HCT116 (cell line): ENCODE measurements around the gene ATF7IP. TPM values are rescaled to one million over a fixed set of nuclear protein-coding genes. Genes with fewer than 3 reads are reported as not detected.

ENCODE experiments used
- ATAC-seq: fragments of 200-7000 bp; cut with Tn5 transposase; 2 replicates; pipeline ENCODE4 v1.9.1; 2020; ENCODE audit warnings: mild to moderate bottlenecking, moderate library complexity
- BruUV-seq: library from RNA; stranded (reverse); fragments of 400-500 nt; replicated peaks from 2 replicates; lab custom pipeline; 2021; lab: Mats Ljungman, UMichigan
- CTCF ChIA-PET: fragments of 300-600 bp; sonication (Branson Sonifier 250); formaldehyde crosslinking; loops from one replicate; lab custom pipeline; 2021; ENCODE audit warnings: antibody characterized with exemption; lab: Charles Lee
- POLR2A ChIA-PET: fragments of 300-600, 350-600 bp; sonication (Branson Sonifier 250); formaldehyde crosslinking; loops from one replicate; lab custom pipeline; 2021; ENCODE audit warnings: antibody characterized with exemption; lab: Charles Lee
- RAD21 ChIA-PET, 2 experiments: fragments of 300-600 bp; sonication (Branson Sonifier 250); formaldehyde crosslinking; loops; one replicate each; lab custom pipeline; 2023; ENCODE audit warnings: low total read pairs in 2 of 2; ENCODE audit not compliant: uncharacterized antibody in 2 of 2, unreplicated experiment in 2 of 2, low non-redundant PET in 1 of 2; lab: Charles Lee
- DNase-seq: peaks from one replicate; pipeline ENCODE4 v3.0.0-alpha.2; 2010; ENCODE audit warnings: low read depth, low spot score
- H2AFZ ChIP-seq: fragments of 200-600 bp; shearing (Covaris generic), sonication (generic); 2 replicates; pipeline ENCODE4 v1.6.1; 2017; ENCODE audit warnings: low read depth, mixed run types, mixed read lengths, antibody characterized with exemption, low read length; ENCODE audit not compliant: poor library complexity, severe bottlenecking
- H3K27ac ChIP-seq: 2 replicates; pipeline ENCODE4 v1.5.1; 2012; ENCODE audit warnings: low read depth, low read length
- H3K27me3 ChIP-seq: fragments of 200-600 bp; sonication (generic); 2 replicates; pipeline ENCODE4 v1.6.1; 2016; ENCODE audit warnings: mixed run types, low read length, mixed read lengths; ENCODE audit not compliant: insufficient read depth
- H3K36me3 ChIP-seq, 2 experiments: fragments of 200-500 bp in 1 of 2; fragments of 200-600 bp in 1 of 2; sonication (Bioruptor generic) in 1 of 2; sonication (generic) in 1 of 2; 2 replicates each; pipeline versions ENCODE4 v1.5.1 to v1.6.1; 2014 to 2016; ENCODE audit warnings: low read length in 2 of 2, inconsistent platforms in 1 of 2, mixed read lengths in 1 of 2, mixed run types in 1 of 2; ENCODE audit not compliant: insufficient read depth in 2 of 2, control insufficient read depth in 1 of 2
- H3K4me1 ChIP-seq, 2 experiments: fragments of 200-600 bp in 1 of 2; sonication (generic) in 1 of 2; 2 replicates each; pipeline versions ENCODE4 v1.5.1 to v1.6.1; 2012 to 2017; ENCODE audit warnings: low read length in 2 of 2, inconsistent platforms in 1 of 2, mild to moderate bottlenecking in 1 of 2, mixed read lengths in 1 of 2, mixed run types in 1 of 2, moderate library complexity in 1 of 2; ENCODE audit not compliant: insufficient read depth in 2 of 2, control insufficient read depth in 1 of 2
- H3K4me2 ChIP-seq: fragments of 200-600 bp; sonication (generic); 2 replicates; pipeline ENCODE4 v1.6.1; 2017; ENCODE audit warnings: mixed run types, low read length, mixed read lengths
- H3K4me3 ChIP-seq, 2 experiments: fragments of 200-600 bp in 1 of 2; sonication (generic) in 1 of 2; replicated peaks in 1 of 2; 2 replicates each; pipeline ENCODE4 v1.5.1; 2011 to 2016; ENCODE audit warnings: low read length in 2 of 2, control low read depth in 1 of 2, low read depth in 1 of 2, mild to moderate bottlenecking in 1 of 2, mixed read lengths in 1 of 2, mixed run types in 1 of 2
- H3K79me2 ChIP-seq: fragments of 200-600 bp; sonication (generic); 2 replicates; pipeline ENCODE4 v1.6.1; 2017; ENCODE audit warnings: mild to moderate bottlenecking, mixed run types, low read length, moderate library complexity, mixed read lengths; ENCODE audit not compliant: insufficient read depth
- H3K9ac ChIP-seq: fragments of 200-600 bp; sonication (generic); 2 replicates; pipeline ENCODE4 v1.6.1; 2016; ENCODE audit warnings: low read length, mixed read lengths
- H3K9me2 ChIP-seq: fragments of 200-600 bp; sonication (generic), shearing (Covaris generic); 2 replicates; pipeline ENCODE4 v1.6.1; 2017; ENCODE audit warnings: mixed run types, mild to moderate bottlenecking, moderate library complexity; ENCODE audit not compliant: insufficient read depth
- H3K9me3 ChIP-seq, 2 experiments: fragments of 200-500 bp in 1 of 2; fragments of 200-600 bp in 1 of 2; sonication (Bioruptor generic) in 1 of 2; sonication (generic) in 1 of 2; 2 replicates each; pipeline ENCODE4 v1.6.1; 2014 to 2017; ENCODE audit warnings: low read length in 2 of 2, mixed read lengths in 2 of 2, inconsistent platforms in 1 of 2, low read depth in 1 of 2, mild to moderate bottlenecking in 1 of 2, mixed run types in 1 of 2, moderate library complexity in 1 of 2; ENCODE audit not compliant: control insufficient read depth in 1 of 2, insufficient read depth in 1 of 2
- H4K20me1 ChIP-seq: fragments of 200-600 bp; sonication (generic), shearing (Covaris generic); 2 replicates; pipeline ENCODE4 v1.6.1; 2017; ENCODE audit warnings: mixed run types, mild to moderate bottlenecking, moderate library complexity; ENCODE audit not compliant: insufficient read depth
- CEBPB ChIP-seq: IDR thresholded peaks from 2 replicates; pipeline ENCODE4 v1.6.1; 2012; ENCODE audit warnings: low read depth
- ELF1 ChIP-seq: IDR thresholded peaks from 2 replicates; pipeline ENCODE4 v1.6.1; 2012; ENCODE audit warnings: low read depth, borderline replicate concordance
- EZH2 ChIP-seq: fragments of 200-600 bp; sonication (generic); IDR thresholded peaks from 2 replicates; pipeline ENCODE4 v1.6.1; 2017; ENCODE audit warnings: antibody characterized with exemption, mixed run types
- EZH2phosphoT487 ChIP-seq: fragments of 200-600 bp; IDR thresholded peaks from 2 replicates; pipeline ENCODE4 v1.6.1; 2018; ENCODE audit warnings: antibody characterized with exemption, borderline replicate concordance
- FOSL1 ChIP-seq: IDR thresholded peaks from 2 replicates; pipeline ENCODE4 v1.6.1; 2012; ENCODE audit warnings: low read depth
- JUND ChIP-seq: IDR thresholded peaks from 2 replicates; pipeline ENCODE4 v1.6.1; 2012
- POLR2AphosphoS5 ChIP-seq: IDR thresholded peaks from 2 replicates; pipeline ENCODE4 v1.6.1; 2011; ENCODE audit warnings: mild to moderate bottlenecking, low read depth, low read length, moderate library complexity
- RAD21 ChIP-seq: IDR thresholded peaks from 2 replicates; pipeline ENCODE4 v1.6.1; 2012; ENCODE audit warnings: low read depth, mild to moderate bottlenecking
- YY1 ChIP-seq: IDR thresholded peaks from 2 replicates; pipeline ENCODE4 v1.6.1; 2011; ENCODE audit warnings: low read length, low read depth, moderate library complexity, mild to moderate bottlenecking; ENCODE audit not compliant: insufficient replicate concordance; ENCODE audit errors: extremely low read depth
- ZNF274 ChIP-seq: fragments of 200-500 bp; sonication (Bioruptor generic); IDR thresholded peaks from 2 replicates; pipeline ENCODE4 v1.6.1; 2014; ENCODE audit warnings: mild to moderate bottlenecking, low read depth, low read length, inconsistent platforms
- intact Hi-C: fragments of 100-400 bp; cut with micrococcal nuclease; formaldehyde crosslinking; loops from 2 replicates; pipeline ENCODE4 v1.10.0; 2022
- total RNA-seq: library from RNA; stranded (reverse); gene quantifications from one replicate; pipeline ENCODE4 v1.2.1, GENCODE V29; 2021; ENCODE audit not compliant: unreplicated experiment
- TF ChIP-seq, protein P1 (sequence below): IDR thresholded peaks from 2 replicates; pipeline ENCODE4 v1.6.1; 2012; ENCODE audit warnings: low read depth

The ATF7IP gene
- total RNA-seq, 1 experiment from 2014 or later: 38.6 TPM

DNA sequence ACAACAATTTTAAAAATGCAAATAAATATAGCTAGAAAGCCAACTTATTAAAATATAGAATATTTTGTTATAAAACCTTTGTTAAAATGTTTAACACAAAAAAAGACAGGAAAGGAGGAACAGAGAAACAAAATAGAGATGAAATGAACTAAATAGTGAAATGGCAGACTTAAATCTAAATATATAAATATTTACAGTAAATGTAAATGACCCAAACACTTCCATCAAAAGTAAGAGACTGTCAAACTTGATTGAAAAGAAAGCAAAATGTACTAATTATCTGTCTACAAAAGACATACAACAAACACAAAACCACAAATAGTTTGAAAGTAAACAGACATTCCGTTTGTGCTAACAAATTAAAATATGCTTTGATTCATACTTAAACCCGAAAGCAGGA is 160.5 kb downstream of the ATF7IP start:
- Histone ChIP-seq H3K27me3 (no peaks in the 10 kb centered on the region), H3K9ac (no peak overlapping the region), H2AFZ (no peak overlapping the region), H3K79me2 (no peaks in the 10 kb centered on the region), H3K4me3 (no peak overlapping the region), H3K36me3 (no peaks in the 10 kb centered on the region), H3K9me2 (no peaks in the 10 kb centered on the region), H3K4me2 (no peak overlapping the region), H3K4me1 (no peaks in the 10 kb centered on the region), H4K20me1 (no peaks in the 10 kb centered on the region), H3K9me3 (peaks cover 7% of the 10 kb centered on the region in 2 experiments; a peak in 2 of 4 replicates), H3K27ac (no peak overlapping the region)
- ATAC-seq: no peak
- intact Hi-C loops: no loop called here
- BruUV-seq: no TSS peak
- ChIA-PET POLR2A (no interaction called here), CTCF (no interaction called here), RAD21 (no interaction called here)
- DNase-seq: no peak
- TF ChIP-seq RAD21: no peak
- no peak for TF ChIP-seq YY1
- TF ChIP-seq FOSL1: no peak
- no peak for TF ChIP-seq ZNF274
- no peak for TF ChIP-seq POLR2AphosphoS5
- no peak for TF ChIP-seq EZH2
- no peak for TF ChIP-seq CEBPB
- no peak for TF ChIP-seq ELF1
- TF ChIP-seq JUND: no peak
- no peak for TF ChIP-seq EZH2phosphoT487
- TF ChIP-seq, protein P1, sequence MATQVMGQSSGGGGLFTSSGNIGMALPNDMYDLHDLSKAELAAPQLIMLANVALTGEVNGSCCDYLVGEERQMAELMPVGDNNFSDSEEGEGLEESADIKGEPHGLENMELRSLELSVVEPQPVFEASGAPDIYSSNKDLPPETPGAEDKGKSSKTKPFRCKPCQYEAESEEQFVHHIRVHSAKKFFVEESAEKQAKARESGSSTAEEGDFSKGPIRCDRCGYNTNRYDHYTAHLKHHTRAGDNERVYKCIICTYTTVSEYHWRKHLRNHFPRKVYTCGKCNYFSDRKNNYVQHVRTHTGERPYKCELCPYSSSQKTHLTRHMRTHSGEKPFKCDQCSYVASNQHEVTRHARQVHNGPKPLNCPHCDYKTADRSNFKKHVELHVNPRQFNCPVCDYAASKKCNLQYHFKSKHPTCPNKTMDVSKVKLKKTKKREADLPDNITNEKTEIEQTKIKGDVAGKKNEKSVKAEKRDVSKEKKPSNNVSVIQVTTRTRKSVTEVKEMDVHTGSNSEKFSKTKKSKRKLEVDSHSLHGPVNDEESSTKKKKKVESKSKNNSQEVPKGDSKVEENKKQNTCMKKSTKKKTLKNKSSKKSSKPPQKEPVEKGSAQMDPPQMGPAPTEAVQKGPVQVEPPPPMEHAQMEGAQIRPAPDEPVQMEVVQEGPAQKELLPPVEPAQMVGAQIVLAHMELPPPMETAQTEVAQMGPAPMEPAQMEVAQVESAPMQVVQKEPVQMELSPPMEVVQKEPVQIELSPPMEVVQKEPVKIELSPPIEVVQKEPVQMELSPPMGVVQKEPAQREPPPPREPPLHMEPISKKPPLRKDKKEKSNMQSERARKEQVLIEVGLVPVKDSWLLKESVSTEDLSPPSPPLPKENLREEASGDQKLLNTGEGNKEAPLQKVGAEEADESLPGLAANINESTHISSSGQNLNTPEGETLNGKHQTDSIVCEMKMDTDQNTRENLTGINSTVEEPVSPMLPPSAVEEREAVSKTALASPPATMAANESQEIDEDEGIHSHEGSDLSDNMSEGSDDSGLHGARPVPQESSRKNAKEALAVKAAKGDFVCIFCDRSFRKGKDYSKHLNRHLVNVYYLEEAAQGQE: no peak
